CD4-positive, alpha-beta T cell treated with Interleukin-4 for 4 hours (primary cell): ENCODE results near the gene ASIC2.

ENCODE experiments used
- DNase-seq: peaks from one replicate; pipeline ENCODE4 v3.0.0-alpha.2; 2020

The ASIC2 gene

GRCh38 chr17:33202796-33203495 is 90.1 kb downstream of the ASIC2 start:
- no peak for DNase-seq

- no peak for DNase-seq
Observed at GRCh38 chr17:33202021-33202420, 91.1 kb downstream of the ASIC2 start.

- no peak for DNase-seq
Observed at GRCh38 chr17:33201283-33201682, 91.8 kb downstream of the ASIC2 start.

- DNase-seq = no peak
Observed at GRCh38 chr17:33200587-33200986, 92.5 kb downstream of the ASIC2 start.

- no peak for DNase-seq
Observed at GRCh38 chr17:33199571-33200510, 93.3 kb downstream of the ASIC2 start.

- no peak for DNase-seq
Observed at GRCh38 chr17:33198954-33199353, 94.1 kb downstream of the ASIC2 start.

DNA sequence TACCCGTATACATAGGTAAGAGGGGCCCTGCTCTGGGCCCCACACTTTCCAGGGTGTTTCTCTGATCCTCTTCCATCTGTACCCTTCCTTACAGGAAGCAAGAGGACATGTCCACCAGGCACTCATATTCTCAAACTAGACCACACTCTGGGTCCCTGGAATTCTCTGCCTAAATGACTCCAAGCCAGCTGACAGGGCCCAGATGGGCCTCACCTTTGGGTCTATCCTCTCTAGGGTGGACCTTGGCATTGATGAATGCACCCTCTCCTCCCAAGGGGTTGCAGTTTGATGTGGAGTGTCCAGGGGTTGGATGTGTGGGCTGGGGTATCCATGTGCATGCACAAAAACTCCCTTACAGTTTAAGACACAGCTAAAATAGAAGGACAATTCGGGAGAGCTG is 95.8 kb downstream of the ASIC2 start:
- no peak for DNase-seq

- DNase-seq = no peak
Observed at GRCh38 chr17:33196883-33197282, 96.2 kb downstream of the ASIC2 start.

DNA sequence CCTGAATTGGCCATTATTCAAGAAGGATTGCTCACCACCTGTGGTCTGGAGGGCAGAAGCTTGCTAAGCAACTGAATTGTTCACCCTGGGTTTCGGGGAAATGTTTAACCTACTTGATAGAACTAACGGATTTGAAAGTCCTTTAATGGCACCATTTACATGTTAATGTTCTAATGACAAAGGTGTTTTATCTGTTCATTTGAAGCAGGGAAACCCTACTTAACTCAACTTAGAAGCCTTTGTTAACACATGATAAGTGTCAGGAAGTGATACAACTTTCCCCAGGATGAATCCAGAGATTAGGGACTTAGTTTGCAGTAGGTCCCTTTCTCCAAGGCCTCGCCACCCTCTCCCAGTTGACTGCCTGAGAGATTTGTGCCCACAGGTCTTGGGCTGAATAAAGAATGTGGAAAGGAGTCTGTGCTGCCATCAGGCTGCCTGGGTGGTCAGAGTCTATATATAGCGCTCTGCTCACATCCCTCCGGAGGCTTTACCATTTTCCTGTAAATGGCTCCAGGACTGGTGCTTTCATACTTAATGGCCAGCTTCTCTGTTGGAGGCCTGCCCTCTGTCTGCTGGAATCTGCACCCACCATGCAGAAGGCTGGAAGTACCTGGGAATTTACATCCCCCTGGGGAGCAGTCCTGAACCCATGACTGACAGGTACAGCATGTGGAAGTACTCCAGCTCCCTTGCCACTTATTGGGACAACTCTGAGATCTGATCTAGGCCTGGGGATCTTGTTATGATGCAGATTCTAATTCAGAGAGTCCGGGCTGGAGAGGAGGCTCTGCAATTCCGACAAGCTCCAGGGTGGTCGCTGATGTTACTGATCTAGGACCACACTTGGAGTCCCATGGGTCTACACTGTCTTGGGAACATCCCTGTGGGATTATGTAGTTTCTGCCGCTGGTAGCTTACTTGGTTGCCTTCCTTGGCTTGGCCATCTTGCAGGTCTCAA is 99.9 kb downstream of the ASIC2 start:
- no peak for DNase-seq

- no peak for DNase-seq
Observed at GRCh38 chr17:33183487-33184026, 109.5 kb downstream of the ASIC2 start.

DNA sequence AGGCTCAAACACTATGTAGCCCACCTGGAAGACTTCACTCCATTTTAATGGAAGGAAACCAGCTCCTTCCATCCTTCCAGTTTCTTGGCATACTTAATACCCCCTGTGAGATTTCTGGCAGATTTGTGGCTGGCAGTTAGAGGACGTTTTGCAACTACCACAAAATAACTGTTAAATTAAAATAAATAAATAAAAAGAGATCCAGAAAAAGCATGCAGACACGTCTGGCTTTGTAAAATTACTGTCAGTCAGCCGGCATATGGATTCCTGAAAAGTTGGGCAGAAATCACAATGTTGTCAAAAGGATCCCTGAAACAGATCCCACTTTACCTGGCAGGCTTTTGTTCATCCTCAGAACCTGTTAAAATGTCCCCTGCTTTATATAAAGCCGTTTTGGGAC is 113.9 kb downstream of the ASIC2 start:
- no peak for DNase-seq

DNA sequence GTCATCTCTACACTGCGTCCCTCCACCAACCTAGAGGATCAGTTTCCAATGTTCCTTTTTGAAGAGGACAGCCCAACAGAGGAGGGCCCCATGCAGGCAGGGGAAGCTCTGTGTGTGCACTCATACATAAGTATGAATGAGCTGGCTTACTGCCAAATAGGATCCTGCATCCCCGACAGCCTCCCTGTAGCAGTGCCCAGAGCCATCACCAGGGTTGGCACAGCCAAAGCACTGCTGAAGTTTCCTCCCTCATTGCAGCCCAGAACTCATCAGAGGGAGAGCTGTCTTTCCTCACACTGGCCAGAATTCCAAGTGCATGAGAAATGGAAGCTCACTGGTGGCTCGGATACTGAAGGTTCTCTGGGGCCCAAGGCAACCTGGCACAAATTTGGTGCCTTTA is 114.4 kb downstream of the ASIC2 start:
- DNase-seq = no peak

- DNase-seq = no peak
Observed at GRCh38 chr17:33175562-33175961, 117.5 kb downstream of the ASIC2 start.

- DNase-seq = no peak
Observed at GRCh38 chr17:33171931-33172330, 121.2 kb downstream of the ASIC2 start.

DNA sequence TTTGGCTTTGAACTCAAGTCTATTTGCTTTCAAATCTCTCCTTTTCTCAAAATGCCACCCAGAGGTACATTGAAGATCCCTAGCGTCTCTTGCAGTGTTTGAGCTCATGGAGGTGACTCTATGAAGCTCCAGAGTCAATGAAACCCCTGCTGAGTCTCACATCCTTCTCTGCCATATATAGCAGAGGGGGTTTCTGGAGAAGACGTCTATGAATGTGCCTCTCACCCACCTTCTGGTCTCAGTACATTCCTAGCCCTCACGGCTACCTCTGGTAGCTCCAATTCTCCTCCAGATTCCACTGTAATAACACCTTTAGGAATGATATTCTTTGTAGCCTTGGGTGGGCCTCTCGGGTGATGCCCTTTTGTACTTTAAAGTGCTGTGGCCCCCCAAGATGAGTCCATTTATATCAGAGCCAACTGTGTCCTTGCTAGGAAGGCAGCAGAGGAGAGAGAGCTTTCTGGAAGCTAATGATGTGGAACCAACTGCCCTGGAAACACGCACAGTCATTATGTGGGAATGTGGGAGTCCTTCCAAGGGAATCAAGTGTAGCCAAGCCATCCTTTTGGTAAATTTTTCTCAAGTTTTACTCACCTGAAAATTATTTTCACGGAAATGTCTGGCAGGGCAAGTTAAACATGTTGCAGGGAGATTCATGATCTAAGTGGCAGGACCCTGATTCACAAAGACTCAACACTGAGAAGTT is 123.4 kb downstream of the ASIC2 start:
- no peak for DNase-seq

DNA sequence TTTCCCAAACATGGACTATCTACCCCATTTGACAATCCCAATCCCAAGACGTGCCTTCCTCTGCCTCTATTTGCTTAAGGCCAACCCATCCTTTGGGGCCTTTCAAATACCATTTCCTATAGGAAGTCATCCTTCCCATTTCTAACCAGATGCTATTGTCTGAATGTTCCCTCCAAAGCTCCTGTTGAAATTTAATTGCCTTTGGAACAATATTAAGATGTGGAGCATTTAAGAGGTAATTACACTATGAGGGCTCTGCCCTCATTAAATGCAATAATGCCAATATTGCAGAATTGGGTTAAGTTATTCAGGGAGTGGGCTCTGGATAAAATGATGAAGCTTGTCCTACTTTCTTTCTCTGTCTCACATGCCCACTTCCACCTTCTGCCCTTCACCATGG is 125.4 kb downstream of the ASIC2 start:
- no peak for DNase-seq

- DNase-seq = no peak
Observed at GRCh38 chr17:33166472-33166871, 126.6 kb downstream of the ASIC2 start.

- no peak for DNase-seq
Observed at GRCh38 chr17:33164169-33164881, 128.8 kb downstream of the ASIC2 start.

GRCh38 chr17:33163533-33164168 is 129.4 kb downstream of the ASIC2 start:
- no peak for DNase-seq

- no peak for DNase-seq
Observed at GRCh38 chr17:33154869-33155455, 138.1 kb downstream of the ASIC2 start.
